ENCODE data around the gene METTL13.

GRCh38 chr1:171786534-171786933, 5.1 kb downstream of the METTL13 start:
- TF ChIP-seq EZH2 (IDR thresholded peaks at IDR 0.05; ENCODE audit: insufficient read depth, poor library complexity, severe bottlenecking) (no peak), EZH2phosphoT487 (IDR thresholded peaks at IDR 0.05; ENCODE audit: insufficient read depth, low read depth) (no peak)

Measured in GM23248 (cell line).